Cardiac atrium fibroblast (primary cell): ENCODE data around the gene CXCL14. TPM values are rescaled to one million over a fixed set of nuclear protein-coding genes. Genes with fewer than 3 reads are reported as not detected.

ENCODE experiments used
- total RNA-seq: library from RNA; depleted of rRNA; stranded (reverse); fragments of >200 nt; gene quantifications from 2 replicates; pipeline ENCODE4 v1.2.3, GENCODE V29; 2015

CXCL14 gene, protein sequence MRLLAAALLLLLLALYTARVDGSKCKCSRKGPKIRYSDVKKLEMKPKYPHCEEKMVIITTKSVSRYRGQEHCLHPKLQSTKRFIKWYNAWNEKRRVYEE
- total RNA-seq, result not detected in 2 replicates

DNA sequence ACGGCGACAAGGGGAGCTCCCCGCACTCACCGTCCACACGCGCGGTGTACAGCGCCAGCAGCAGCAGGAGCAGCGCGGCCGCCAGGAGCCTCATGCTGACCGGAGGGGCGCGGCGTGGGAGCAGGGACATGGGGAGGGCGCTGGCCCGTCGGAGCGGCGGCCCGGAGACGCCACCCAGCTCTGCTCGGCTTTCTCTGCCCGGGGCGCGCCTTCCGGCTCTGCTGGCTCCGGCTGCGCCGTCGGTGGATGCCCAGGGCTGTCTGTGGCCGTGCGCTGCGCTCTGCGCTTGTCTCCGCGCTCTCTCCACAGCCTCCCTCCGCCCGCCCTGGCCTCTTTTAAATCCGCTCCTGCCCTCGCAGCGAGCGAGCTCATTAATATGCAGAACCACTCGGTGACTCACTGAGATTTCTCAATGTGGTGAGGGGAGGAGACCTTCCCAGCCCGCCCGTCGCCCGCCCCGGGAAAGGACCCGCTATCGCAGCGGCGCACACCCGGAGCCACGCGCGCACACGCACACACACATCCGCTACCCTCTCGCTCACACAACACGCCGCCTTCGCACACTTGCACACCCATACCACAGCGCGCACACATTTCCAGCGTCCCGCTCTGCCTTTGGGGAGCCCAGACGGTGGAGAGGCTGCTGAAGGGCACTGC is at the start of gene CXCL14:
TSS of gene CXCL14 (minus strand) at position 307 of the 657 bp plus-strand sequence. CDS start at position 94, 213 bp downstream.

DNA sequence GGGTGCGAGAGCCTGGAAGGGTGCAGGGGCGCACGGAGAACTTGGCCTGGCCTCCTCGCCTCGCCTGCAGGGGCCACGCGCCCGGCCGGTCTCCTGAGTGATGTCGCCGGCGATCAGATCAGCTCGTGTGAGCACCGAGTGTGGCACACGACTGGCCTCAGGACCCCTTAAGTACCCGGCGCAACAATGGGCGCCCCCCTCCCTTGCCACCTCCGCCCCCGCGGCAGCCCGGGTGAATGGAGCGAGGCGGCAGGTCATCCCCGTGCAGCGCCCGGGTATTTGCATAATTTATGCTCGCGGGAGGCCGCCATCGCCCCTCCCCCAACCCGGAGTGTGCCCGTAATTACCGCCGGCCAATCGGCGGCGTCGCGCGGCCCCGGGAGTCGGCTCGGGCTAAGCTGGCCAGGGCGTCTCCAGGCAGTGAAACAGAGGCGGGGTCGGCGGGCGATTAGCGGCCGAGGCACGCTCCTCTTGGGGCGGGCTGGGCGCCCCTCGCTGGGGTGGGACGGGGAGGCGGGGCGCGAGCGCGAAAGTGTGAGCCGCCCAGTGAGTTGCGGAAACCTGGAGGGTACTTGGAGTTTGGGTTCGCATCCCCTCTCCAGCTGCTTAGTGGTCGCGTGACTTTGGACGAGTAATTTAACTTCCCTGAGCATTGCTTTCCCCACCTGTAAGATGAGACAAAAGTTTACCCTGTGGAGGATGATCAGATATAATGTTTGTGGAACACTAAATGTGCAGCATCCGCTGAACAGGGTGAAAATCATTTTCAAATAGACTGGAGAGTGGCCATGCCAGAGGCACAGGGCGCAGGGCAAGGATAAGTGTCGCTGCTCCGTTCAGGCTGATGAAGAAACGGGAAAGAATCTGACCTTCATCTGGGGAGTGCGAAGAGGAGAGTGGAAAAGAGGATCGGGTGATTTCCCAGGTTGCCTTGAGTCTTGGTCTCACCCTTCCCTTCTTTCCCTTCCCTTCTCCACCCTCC is 42.7 kb downstream of the CXCL14 start, which contains the start of gene NEUROG1:
TSS of gene NEUROG1 (minus strand) at position 145 of the 982 bp plus-strand sequence. CDS start 274 bp downstream, outside the sequence.

Other genes with a start within 250 kb of the CXCL14 start
- 97.7 and 128 TPM in 2 replicates for gene MACROH2A1, start 179.8 kb downstream of the CXCL14 start, total RNA-seq
- not detected in 2 replicates for gene DCANP1, start 131.6 kb downstream of the CXCL14 start, total RNA-seq
- gene TIFAB, start 126.6 kb downstream of the CXCL14 start, total RNA-seq, result not detected in 2 replicates
- not detected in 2 replicates for gene NEUROG1, start 43.0 kb downstream of the CXCL14 start, total RNA-seq